Measurements from ENCODE around the gene TSC2.
"Not testable (repeated sequence)": the region's sequence is repeated elsewhere in the genome, so short reads cannot be mapped to it uniquely, and the experiment has no call there.

Gene TSC2

GRCh38 chr16:2011726-2012125, 36.1 kb upstream of the TSC2 start:
- DNase-seq = not testable (repeated sequence)

GRCh38 chr16:2013527-2013926, 34.3 kb upstream of the TSC2 start:
- no peak for DNase-seq

- DNase-seq = no peak
Measured at GRCh38 chr16:2015117-2015946, 32.5 kb upstream of the TSC2 start.

- DNase-seq = no peak
Measured at GRCh38 chr16:2015947-2016208, 31.9 kb upstream of the TSC2 start.

- no peak for DNase-seq
Measured at GRCh38 chr16:2016407-2016922, 31.3 kb upstream of the TSC2 start.

- no peak for DNase-seq
Measured at GRCh38 chr16:2019518-2019920, 28.3 kb upstream of the TSC2 start, which contains the start of gene NPW. TSS of gene NPW (plus strand) at chr16:2019785.

GRCh38 chr16:2019921-2020831, 27.6 kb upstream of the TSC2 start:
- no peak for DNase-seq

- DNase-seq = no peak
Measured at GRCh38 chr16:2022723-2023091, 25.1 kb upstream of the TSC2 start.

GRCh38 chr16:2023092-2024031, 24.4 kb upstream of the TSC2 start:
- peak; percentile 65 for DNase-seq

GRCh38 chr16:2024032-2024420, 23.8 kb upstream of the TSC2 start:
- no peak for DNase-seq

GRCh38 chr16:2025251-2025650, 22.5 kb upstream of the TSC2 start:
- DNase-seq = no peak

- DNase-seq = no peak
Measured at GRCh38 chr16:2025878-2026460, 21.8 kb upstream of the TSC2 start.

GRCh38 chr16:2026461-2027023, 21.2 kb upstream of the TSC2 start, which contains the start of gene NHERF2:
TSS of gene NHERF2 (plus strand) at chr16:2026902. CDS start at chr16:2027006, 104 bp downstream.
- DNase-seq = no peak

- no peak for DNase-seq
Measured at GRCh38 chr16:2027024-2028010, 20.5 kb upstream of the TSC2 start.

- DNase-seq = no peak
Measured at GRCh38 chr16:2028146-2028545, 19.6 kb upstream of the TSC2 start.

- DNase-seq = no peak
Measured at GRCh38 chr16:2028620-2029220, 19.1 kb upstream of the TSC2 start.

- DNase-seq = no peak
Measured at GRCh38 chr16:2029350-2029749, 18.4 kb upstream of the TSC2 start.

GRCh38 chr16:2030036-2030435, 17.7 kb upstream of the TSC2 start:
- DNase-seq = no peak

- DNase-seq = no peak
Measured at GRCh38 chr16:2031081-2031577, 16.7 kb upstream of the TSC2 start.
